CD4-positive, alpha-beta T cell treated with Interleukin-10 for 1 hour (primary cell): ENCODE data around the gene RPL31.
"Not testable (repeated sequence)": the region's sequence is repeated elsewhere in the genome, so short reads cannot be mapped to it uniquely, and the experiment has no call there.

Source experiments
- DNase-seq: peaks from one replicate; pipeline ENCODE4 v3.0.0-alpha.2; 2020

Gene RPL31

GRCh38 chr2:101032084-101032776, 30.1 kb downstream of the RPL31 start:
- DNase-seq, result no peak

- DNase-seq, result no peak
These were observed 34.5 kb downstream of the RPL31 start for GRCh38 chr2:101036562-101036961.

GRCh38 chr2:101037161-101037755, 35.2 kb downstream of the RPL31 start:
- no peak for DNase-seq

GRCh38 chr2:101038455-101039255, 36.6 kb downstream of the RPL31 start:
- no peak for DNase-seq

GRCh38 chr2:101040072-101040471, 38.0 kb downstream of the RPL31 start:
- no peak for DNase-seq

GRCh38 chr2:101040761-101041160, 38.7 kb downstream of the RPL31 start:
- DNase-seq, result no peak

- DNase-seq, result no peak
These were observed 39.3 kb downstream of the RPL31 start for GRCh38 chr2:101041413-101041812.

- DNase-seq, result no peak
These were observed 43.2 kb downstream of the RPL31 start for GRCh38 chr2:101045330-101045729.

GRCh38 chr2:101047075-101047766, 45.1 kb downstream of the RPL31 start:
- DNase-seq, result no peak

- no peak for DNase-seq
These were observed 45.7 kb downstream of the RPL31 start for GRCh38 chr2:101047774-101048173.

- DNase-seq, result no peak
These were observed 46.7 kb downstream of the RPL31 start for GRCh38 chr2:101048756-101049155.

GRCh38 chr2:101050886-101051285, 48.8 kb downstream of the RPL31 start:
- DNase-seq, result not testable (repeated sequence)

- no peak for DNase-seq
These were observed 50.1 kb downstream of the RPL31 start for GRCh38 chr2:101052147-101052546.

- no peak for DNase-seq
These were observed 51.0 kb downstream of the RPL31 start for GRCh38 chr2:101053117-101053516.
